Dermis blood vessel endothelial cell (primary cell): ENCODE results near the gene COL9A1. TPM values are rescaled to one million over a fixed set of nuclear protein-coding genes. Genes with fewer than 3 reads are reported as not detected.

Source experiments
- DNase-seq: peaks from one replicate; pipeline ENCODE4 v3.0.0; 2010
- total RNA-seq: library from RNA; depleted of rRNA; stranded (reverse); fragments of >200 nt; gene quantifications from 2 replicates; pipeline ENCODE4 v1.2.3, GENCODE V29; 2014

COL9A1 gene
- total RNA-seq, 1 donor from 2014 or later: not detected

DNA sequence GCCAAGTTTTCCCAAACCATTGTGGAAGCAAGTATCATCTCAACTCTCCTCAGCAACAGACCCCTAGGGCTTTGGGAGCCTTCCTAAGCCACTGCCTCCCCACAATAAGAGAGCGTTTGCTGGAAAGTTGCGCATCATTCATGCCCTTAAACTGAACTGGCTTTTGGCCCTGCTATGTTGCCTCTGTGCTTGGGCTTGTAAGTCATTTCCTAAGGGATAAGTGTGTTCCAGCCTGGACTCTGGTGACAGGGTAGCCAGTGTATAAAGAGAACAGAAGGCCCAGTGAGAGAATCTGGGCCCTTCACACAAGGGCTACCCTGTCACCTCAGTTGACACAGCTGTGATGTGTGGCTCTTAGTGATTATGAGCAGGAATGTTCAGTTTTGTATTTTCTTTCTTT lies 77.8 kb downstream of the COL9A1 start:
- no peak for DNase-seq

DNA sequence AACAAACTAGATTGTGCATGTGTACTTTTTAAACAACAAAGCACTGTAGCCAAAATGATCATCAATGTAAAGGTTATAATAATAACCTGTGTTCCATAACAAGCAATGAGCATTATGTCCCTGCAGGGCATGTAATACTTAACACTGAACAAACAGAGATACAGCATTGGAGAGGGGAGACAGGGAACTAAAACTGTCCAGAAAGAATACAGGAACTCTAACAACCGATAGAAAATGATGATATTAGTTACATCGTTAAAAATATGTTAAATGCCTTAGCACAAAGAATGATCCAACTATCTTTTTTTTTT lies 80.5 kb downstream of the COL9A1 start:
- DNase-seq: no peak

DNA sequence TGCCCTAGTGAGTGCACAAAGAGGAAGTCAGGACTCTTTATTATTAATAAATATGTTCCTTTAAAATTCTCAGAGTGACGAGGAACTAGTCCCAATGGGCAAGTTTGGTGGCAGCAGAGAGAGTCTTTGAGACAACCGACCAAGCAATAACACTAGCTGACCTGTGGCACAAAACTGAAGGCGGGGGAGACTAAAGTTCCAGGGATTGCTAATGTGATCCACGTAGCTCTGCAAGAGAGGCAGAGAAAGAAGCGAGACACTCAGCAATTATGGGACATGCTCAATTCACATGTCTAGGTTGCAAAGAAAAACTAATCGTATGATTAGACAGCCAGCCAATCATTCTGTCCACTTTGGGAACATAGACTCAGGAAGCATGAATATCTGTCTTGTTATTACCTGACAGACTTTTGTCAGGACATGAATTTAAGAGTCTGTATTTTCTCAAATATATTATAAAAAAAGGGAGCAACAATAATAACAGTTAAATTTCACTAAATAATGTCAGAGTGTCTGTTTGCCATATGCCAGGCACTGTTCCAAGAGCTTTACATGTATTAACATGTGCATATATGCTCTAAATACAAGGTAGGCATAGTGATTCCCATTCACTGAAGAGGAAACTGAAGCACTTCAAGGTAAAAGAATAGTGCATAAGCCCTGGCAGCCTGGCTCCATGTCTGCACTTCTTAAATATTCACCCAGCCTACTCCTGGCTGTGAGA lies 81.0 kb downstream of the COL9A1 start:
- no peak for DNase-seq

GRCh38 chr6:70221025-70221714 lies 81.7 kb downstream of the COL9A1 start:
- DNase-seq: peak; percentile 46

DNA sequence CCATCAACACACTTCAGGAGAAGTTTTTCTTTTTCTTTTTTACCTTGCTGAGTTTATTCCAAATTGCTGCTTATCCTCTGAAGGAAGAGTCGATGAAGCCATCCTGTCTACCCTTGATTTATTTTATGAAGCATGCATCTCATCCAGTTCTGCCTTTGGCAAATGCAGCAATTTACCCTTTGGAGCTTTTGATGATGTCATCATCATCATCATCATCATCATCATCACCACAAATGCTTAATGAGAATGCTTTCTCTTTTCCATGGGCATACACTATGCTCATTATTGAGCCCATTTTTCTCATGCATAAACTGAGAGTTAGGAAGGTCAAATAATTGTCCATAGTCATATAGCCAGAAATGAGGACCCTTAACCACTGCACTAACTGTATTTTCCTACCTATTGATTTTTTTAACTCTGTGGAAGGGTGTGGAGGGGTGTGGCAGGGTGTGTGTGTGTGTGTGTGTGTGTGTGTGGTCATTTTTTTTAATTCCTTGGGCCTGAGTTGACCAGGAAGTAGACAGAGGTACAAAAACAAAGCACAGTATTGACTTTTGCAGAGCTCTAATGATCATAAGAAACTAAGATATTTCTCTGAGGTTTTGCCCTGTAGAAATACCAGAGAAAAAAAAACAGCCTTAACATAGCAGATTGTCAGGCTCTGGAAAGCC lies 82.8 kb downstream of the COL9A1 start:
- DNase-seq: no peak

DNA sequence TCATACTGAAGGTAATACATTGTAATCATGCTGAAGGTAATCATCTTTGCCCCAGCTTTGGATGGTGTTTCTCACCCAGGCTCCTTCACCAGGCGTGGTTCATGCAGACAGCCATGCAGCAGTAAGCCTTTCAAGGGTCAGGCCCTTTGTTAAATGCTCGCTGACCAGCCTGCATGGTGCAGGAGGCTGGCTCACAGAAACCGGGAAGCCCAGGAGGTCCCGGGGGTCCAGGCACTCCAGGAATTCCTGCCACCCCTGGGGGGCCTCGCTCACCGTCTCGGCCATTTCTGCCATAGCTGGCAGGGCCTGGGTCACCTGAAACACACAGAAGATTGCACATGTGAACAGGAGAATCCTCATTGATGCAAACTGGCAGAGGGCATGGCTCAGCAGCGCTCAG lies 86.1 kb downstream of the COL9A1 start:
- DNase-seq: no peak

DNA sequence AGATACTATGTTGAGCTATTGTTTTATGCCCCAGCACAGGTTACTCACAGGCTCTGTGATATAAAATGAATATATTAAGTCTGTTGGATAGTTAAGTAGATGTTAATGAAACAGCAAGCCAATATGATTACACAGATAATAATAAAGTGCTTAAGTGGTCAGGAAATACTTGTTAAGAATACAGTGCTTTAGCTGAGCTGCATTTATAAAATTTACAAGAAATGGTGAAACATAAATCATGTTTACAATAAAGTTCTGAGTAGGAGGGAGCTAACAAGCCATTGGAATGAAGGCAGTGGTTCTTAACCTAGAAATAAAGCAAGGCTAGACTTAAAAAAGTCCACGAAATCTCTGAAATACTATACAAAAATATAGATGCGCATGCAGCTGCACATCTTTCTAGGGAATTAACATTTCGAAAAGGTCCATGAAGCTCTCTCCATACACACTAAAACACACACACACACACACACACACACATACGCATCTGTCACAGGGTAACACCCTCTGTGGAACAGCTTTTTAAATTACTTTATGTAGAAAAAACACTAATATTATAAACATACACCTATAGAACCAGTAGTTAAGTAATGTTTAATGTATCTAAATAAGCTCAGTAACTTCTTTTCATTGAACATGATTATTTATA lies 87.3 kb downstream of the COL9A1 start:
- DNase-seq: no peak

DNA sequence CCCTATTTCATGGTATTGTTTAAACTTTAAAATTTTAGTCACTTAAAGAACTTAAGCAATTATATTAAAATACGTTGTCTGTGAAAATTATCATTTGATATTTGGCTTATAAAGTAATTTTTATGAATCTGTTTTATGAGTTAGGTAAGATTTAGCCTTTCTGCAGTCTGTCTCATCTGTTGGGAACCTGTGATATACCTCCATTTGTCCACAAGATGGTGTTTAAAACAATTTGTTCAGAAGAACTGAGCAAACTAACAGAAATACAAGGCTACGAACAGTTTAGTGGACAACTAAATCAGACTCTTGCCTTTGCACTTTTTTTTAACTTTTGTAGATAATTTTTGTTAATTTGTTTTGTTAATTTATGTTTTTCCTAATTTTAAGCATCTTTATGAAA lies 92.4 kb downstream of the COL9A1 start:
- DNase-seq: peak; percentile 9

DNA sequence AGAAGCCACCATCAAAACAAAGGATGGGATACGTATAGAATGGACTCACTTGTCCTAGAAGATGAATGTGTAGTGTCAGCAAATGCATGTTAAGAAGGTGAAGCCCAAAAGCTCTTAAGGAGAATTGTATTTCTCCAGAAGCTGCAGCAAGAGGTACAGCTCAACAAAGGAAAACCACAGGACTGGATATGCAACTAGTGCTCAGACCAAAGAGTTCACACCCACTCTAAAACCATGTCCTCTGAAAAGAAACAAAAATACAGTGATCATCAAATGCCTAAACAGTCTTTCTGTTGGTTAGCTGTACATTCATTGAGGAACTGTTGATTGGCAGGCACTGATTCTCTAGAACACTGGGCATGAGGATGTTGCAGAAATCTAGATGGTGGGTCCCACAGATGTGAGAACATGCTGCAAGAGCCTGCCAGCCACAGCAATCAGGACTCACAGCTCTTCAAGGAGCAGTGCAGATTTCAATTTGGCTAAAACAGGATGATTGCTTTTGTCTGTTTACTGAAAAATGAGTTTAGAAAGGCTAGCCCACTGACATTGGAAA lies 94.6 kb downstream of the COL9A1 start:
- DNase-seq: no peak

DNA sequence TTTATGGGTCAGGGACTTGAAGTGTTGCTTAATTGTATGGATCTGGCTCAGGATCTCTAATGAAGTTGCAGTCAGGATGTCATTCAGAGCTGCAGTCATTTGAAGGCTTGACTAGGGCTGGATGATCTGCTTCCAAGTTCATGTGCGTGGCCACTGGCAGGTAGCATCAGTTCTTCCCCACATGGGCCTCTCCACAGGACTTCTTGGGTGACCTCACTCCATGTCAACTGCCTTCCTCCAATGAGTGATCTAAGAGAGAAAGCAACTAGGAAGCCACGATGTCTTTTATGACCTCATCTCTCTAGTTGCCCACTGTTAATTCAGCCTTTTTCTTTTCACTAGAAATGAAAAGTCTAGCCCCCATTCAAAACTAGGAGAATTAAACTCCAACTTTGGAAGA lies 104.1 kb downstream of the COL9A1 start:
- no peak for DNase-seq

DNA sequence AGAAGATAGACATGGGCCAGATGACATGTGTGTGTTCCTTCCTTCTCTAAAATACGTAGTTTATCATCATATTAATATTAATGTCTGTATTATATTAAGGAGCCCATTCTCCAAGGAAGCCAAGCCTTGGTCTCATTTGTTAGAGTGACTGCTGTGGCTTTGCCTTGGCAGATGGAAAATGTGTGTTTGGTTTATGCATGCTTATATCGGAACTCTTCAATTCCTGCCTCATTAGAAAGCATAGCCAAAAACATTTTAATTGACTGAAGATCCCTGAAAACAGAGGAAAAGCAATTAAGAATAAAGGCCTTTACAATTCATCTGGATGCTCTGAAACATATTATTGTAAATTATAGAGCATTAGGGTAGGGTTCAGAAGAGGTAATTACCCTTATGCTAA lies 106.4 kb downstream of the COL9A1 start:
- DNase-seq: no peak

DNA sequence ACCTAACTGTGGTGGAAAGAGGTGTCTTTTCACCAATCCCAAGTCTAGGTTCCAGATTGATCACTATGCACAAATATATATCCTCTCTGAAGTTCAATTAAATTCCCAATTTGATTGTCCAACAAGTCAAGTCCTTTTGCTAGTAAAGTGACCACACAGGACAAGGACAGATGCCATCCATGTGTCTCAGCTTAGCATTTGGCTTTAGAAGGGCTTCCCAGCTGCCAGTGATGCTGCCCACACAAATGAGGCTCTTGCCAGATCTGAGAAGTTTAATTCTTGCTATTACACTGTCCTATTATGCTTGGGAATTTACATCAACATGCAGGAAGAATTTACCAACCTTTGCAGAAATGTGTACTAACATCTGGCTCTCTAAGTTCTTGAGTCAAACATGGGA lies 108.5 kb downstream of the COL9A1 start:
- DNase-seq: no peak

- DNase-seq: no peak
These were observed 114.7 kb downstream of the COL9A1 start for GRCh38 chr6:70188202-70188601.

DNA sequence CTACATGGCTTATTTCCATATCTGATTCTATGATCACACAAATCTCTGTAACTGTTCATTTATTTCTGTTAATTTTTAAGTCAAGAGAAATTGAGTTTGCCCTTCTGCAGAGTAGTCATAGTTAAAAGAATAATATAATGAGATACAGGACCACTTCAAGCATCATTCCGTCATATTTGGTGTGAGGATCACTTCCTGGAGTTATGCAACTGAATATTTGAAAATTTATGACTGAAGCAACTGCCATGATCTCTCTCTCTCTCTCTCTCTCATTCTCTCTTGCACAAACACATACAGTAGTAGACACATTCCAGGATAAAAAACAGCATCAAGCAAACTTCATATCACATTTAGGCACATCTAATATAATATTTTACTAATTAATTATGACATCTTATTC lies 116.4 kb downstream of the COL9A1 start:
- DNase-seq: no peak

DNA sequence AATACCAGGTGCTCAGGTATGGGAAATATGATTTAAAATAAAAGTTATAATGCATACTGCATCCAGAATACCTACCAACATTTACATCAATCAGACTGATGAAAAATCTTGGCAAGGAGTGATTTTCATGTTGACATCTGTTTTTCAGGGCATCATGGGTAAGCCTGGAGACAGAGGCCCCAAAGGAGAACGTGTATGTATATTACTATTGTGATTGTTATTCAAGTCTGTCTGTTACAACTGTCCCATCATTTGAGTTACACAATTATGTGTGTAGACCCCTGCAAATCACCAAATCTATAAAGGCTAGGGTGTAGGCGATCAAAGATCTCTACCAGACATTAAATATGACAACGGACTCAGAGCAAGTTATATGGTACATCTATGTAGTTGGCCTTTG lies 118.2 kb downstream of the COL9A1 start:
- no peak for DNase-seq

DNA sequence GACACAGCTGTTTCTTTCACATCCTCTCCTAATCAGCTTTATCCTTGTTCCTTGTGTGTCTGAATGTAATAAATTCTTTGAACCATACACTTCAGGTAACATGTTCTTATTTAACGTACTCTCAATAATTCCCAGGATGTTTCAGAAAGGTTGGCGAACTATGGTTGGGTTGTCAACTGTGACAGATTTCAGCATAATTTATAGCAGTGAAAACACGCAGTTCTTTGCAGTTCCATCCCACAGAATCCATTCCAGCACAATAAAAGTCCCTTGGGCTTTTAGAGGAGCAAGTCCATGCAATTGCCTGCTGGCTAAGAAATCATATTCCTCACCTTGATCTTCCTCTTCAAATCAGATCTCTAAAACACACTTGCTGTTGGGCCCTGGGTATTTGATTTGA lies 119.3 kb downstream of the COL9A1 start:
- DNase-seq: no peak

GRCh38 chr6:70180901-70181599 lies 121.8 kb downstream of the COL9A1 start:
- DNase-seq: no peak

- no peak for DNase-seq
These were observed 122.5 kb downstream of the COL9A1 start for GRCh38 chr6:70180183-70180900.

DNA sequence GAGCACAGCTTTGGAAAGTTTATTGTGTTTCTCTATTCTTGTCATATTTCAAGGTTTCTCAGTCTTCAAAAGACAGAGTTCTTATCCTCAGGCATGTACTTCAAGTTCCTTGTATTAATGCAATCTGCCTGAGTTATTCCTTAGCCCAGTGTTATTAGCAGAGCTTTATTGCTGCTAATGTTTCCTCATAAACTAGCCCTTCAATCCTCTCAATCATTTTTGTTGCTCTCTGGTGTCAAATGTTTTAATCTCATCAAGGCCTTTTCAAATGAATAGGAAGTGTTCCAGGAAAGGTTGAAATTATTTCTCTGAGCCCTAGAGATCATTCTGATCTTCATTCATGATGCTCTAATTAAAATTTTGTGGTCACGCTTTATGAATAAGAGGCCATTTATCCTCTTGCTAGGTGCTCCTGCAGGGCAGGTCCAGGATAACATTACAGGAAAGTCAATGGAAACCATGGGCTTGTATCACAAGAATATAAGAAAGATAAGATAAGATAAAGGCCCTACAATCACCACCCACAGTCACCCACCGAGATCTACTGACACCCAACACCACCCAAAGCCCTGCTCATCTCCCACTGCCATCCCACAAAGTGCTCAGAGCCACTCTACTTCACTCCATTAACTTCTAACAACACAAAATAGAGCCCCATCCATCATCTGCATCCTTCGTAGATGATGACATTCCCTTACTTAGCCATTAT lies 125.9 kb downstream of the COL9A1 start:
- DNase-seq: no peak

DNA sequence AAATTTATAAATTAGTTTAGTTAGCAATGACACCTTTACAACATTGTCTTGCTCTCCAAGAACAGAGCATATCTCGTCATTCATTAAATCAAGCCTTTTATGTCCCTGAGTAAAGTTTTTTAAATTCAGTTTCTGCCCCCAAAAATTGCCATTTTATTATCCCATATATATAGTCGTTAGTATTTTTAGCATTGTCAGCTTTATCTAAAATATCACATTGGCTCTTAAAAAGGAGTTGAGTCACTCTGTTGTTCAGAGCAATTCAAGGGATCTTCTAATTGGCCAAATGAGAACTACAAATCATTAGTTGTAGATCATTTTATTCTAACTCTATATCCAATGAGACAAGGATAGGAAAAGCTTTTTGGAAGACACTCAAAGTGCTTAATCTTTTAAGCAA lies 127.1 kb downstream of the COL9A1 start:
- DNase-seq: no peak

DNA sequence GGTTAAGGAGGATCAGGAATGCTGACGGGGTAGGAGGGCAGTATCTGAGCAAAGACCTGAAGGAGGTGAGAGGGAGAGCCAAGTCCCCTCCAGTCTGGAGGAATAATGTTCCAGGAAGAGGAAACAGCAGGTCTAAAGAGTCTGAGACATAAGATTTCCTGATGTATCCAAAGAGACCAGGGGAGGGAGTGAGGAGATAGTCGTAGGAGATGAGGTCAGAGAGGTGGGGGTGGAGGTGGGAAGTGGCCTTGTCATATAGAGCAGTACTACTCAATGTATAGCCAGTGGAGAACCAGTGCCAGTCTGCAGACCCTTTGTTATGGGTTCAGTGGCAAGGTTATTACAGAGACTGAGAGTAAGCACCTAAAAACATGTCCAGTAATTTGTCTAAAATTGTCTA lies 130.6 kb downstream of the COL9A1 start:
- DNase-seq: no peak
